ENCODE data around the gene GIPC3.

GRCh38 chr19:3537101-3537437 is 48.2 kb upstream of the GIPC3 start:
- TF ChIP-seq TAF1 (IDR thresholded peaks at IDR 0.05; ENCODE audit: borderline replicate concordance, insufficient read depth, low read length) (no peak), POLR2AphosphoS5 (IDR thresholded peaks at IDR 0.05; ENCODE audit: low read depth, low read length) (no peak; the same call in 1 of the 2 replicates), SIN3A (IDR thresholded peaks at IDR 0.05; ENCODE audit: borderline replicate concordance, insufficient read depth, low read length) (no peak), FOXP2 (optimal IDR thresholded peaks at IDR 0.05; ENCODE audit: borderline replicate concordance, extremely low read depth, extremely low read length, insufficient read depth) (no peak)

Data from PFSK-1 (cell line).